ENCODE results near the gene PMIS2.

PMIS2 gene

DNA sequence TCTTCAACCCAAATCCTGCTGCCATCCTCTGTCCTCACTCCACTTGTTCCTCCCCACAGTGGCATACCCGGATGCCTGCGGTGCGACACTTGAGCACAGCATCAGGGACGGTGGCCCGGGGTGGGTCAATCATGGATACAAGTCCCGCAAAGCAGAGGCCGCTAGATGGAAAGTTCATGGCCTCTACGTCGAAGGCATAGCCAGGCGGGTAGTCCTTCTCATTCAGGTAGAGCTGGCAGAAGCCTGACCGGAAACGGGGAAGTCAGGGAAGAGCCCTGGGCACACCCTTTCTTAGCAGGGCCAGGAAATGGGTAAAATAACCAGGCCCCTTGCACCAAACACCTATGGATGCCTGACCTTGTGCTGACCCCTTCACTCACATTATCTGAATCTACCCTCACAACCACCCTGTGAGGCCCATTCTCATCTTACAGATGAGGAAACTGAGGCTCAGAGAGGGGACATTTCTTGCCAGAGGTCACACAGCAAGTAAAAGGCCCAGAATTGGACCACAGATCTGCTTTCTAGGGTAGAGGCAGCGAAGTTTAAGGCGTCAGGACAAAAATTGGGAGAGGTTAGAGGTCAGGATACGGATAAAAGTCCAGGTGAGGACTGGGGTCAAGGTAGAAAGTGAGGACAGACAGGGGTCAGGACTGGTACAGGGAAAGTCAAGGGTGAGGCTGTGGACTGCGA lies 29.0 kb upstream of the PMIS2 start:
- in situ Hi-C loops (cut with MboI; ENCODE audit: low pct_unique_long_range_greater_than_20kb, low sequenced_read_pairs, unreplicated experiment): no loop called here
- TF ChIP-seq, protein P1, sequence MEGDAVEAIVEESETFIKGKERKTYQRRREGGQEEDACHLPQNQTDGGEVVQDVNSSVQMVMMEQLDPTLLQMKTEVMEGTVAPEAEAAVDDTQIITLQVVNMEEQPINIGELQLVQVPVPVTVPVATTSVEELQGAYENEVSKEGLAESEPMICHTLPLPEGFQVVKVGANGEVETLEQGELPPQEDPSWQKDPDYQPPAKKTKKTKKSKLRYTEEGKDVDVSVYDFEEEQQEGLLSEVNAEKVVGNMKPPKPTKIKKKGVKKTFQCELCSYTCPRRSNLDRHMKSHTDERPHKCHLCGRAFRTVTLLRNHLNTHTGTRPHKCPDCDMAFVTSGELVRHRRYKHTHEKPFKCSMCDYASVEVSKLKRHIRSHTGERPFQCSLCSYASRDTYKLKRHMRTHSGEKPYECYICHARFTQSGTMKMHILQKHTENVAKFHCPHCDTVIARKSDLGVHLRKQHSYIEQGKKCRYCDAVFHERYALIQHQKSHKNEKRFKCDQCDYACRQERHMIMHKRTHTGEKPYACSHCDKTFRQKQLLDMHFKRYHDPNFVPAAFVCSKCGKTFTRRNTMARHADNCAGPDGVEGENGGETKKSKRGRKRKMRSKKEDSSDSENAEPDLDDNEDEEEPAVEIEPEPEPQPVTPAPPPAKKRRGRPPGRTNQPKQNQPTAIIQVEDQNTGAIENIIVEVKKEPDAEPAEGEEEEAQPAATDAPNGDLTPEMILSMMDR (IDR thresholded peaks at IDR 0.05; ENCODE audit: extremely low read depth, insufficient read depth, missing control alignments): no peak
- no peak for DNase-seq (ENCODE audit: low spot score)

DNA sequence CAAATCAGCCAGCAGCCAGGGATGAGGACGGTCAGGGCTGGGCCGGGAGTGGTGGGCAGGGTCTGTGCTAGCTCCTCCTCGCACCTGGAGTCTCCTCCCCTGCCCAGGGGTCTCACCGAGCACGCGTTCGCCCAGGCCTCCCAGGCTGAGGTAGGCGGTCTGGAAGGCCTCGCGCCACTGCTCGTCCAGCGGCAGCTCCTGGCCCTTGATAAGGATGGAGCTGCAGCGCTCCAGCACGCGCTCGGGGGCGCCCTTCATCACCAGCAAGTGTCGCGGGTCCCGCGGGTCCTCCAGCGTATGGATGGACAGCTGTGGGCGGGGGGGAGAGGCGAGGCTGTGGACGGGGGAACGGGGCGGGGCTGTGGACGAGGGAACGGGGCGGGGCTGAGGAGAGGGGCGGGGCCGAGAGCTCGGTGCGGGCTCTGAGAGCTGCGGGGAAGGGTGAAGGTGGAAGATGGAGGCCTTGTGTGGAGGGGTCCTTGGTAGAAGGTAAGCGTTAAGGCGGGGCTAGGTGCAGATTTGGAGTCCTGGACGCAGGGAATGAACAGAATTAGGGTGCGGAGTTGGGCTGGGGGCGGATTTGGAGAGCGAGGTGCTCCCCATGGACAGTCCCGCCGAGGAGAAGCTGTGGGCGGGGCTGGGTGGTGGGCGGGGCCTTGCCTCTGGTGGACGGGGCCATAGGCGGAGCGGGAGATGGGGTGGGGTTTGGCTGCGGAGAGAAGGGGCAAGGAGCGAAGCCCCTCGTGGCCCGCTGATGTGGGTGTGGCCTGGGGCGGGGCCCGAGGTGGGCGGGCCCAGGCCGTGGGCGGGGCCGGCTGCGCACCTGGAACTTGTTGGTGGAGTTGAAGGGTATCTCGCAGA lies 28.2 kb upstream of the PMIS2 start:
- in situ Hi-C loops (cut with MboI; ENCODE audit: low pct_unique_long_range_greater_than_20kb, low sequenced_read_pairs, unreplicated experiment): no loop called here
- TF ChIP-seq, protein P1 (IDR thresholded peaks at IDR 0.05; ENCODE audit: extremely low read depth, insufficient read depth, missing control alignments): peak; percentile 17
- peak; percentile 77 for DNase-seq (ENCODE audit: low spot score)

DNA sequence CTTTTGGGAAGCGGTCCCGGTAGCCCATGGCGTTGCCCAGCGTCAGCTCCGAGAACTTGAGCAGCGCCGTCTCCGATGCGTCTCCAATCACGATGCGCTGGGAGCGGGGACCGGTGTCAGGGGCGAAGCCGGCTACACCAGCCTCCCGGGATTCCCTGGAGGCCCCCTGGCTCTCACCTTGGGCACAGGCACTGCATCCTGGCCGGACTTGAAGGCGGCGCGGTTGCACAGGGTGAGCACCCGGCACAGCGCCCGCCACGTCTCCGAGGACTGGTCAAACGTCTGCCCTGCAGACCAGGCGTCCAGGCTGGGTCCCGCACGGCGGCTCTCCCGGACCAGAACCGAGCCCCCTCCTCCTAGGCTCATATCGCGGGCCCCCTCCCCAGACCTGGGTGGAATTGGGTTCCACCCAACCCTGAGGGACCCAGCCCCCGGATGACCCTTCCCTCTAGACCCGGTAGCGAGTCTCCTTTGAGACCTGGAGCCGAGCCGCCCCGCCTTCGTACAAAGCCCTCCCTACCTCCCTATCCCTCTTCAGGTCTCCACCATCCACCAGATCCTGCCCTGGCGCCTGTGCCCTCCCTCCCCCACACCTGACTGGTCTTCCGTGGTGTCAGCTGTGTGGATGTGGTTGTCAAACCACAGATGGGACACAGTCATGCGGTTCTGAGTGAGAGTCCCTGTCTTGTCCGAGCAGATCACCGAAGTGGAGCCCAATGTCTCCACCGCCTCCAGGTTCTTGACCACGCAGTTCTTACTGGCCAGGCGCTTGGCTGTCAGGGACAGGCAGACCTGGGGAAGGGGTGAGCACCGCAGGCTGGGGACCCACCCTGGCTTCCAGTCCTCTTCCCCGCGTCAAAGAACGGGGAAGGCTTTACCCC lies 27.3 kb upstream of the PMIS2 start:
- in situ Hi-C loops (cut with MboI; ENCODE audit: low pct_unique_long_range_greater_than_20kb, low sequenced_read_pairs, unreplicated experiment): no loop called here
- TF ChIP-seq, protein P1 (IDR thresholded peaks at IDR 0.05; ENCODE audit: extremely low read depth, insufficient read depth, missing control alignments): no peak
- no peak for DNase-seq (ENCODE audit: low spot score)

DNA sequence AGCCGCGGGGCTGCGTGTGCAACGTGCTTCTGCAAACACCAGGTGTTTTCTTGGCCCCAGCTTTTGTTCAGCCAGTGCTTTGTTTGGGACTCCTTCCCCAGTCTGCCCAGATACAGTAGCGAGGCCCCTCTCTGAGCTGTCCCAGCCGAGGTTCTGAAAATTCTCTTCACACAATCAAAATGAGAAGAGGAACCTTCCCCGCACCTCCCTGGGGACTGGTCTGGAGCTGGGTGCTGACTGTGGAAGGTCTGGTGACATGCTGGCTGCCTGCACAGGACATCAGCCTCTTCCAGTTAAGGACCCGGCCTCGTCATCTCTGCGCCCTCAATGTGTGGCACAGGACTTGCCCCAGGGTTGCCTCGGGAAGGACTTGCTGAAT lies 26.7 kb upstream of the PMIS2 start:
- DNase-seq (ENCODE audit: low spot score): peak; percentile 72
- in situ Hi-C loops (cut with MboI; ENCODE audit: low pct_unique_long_range_greater_than_20kb, low sequenced_read_pairs, unreplicated experiment): no loop called here
- TF ChIP-seq, protein P1 (IDR thresholded peaks at IDR 0.05; ENCODE audit: extremely low read depth, insufficient read depth, missing control alignments): no peak

DNA sequence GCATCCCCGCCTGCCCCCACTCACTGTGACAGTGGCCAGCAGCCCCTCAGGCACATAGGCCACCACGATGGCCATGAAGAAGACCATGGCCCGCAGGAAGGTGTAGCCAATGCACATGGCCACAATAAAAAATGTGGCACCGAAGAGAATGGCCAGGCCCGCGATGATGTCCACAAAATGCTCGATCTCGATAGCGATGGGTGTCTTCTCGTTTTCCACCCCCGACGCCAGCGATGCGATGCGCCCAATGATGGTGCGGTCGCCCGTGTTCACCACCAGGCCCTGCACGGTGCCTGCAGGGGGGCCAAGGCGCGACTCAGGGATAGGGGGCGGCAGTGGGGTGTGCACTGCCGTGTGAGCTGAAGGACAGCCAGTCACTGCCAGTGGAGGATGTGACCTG lies 26.2 kb upstream of the PMIS2 start:
- TF ChIP-seq, protein P1 (IDR thresholded peaks at IDR 0.05; ENCODE audit: extremely low read depth, insufficient read depth, missing control alignments): no peak
- in situ Hi-C loops (cut with MboI; ENCODE audit: low pct_unique_long_range_greater_than_20kb, low sequenced_read_pairs, unreplicated experiment): no loop called here
- DNase-seq (ENCODE audit: low spot score): no peak

DNA sequence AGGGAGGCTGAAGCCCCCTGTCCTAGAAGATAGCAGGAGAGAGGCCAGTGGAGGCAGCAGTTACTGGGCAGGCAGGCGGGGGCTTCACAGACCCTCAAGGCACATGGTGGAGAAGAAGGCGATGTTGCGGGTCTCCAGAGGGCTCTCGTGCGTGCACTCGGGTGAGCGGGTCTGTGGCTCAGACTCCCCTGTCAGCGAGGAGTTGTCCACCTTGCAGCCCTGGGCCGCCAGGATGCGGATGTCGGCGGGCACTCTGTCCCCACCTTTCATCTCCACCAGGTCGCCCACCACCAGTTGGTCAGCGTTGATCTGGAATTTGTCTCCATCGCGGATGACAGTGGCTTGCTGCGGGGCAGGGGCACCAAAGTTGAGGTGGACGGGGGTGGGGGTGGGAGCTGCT lies 25.7 kb upstream of the PMIS2 start:
- DNase-seq (ENCODE audit: low spot score): no peak
- in situ Hi-C loops (cut with MboI; ENCODE audit: low pct_unique_long_range_greater_than_20kb, low sequenced_read_pairs, unreplicated experiment): no loop called here
- TF ChIP-seq, protein P1 (IDR thresholded peaks at IDR 0.05; ENCODE audit: extremely low read depth, insufficient read depth, missing control alignments): no peak

All from GM13977 (cell line).